Stimulated activated CD8-positive, alpha-beta memory T cell treated with anti-CD3 and anti-CD28 coated beads, Interleukin-4, amount 100 ng/mL, for 24 hours (primary cell): ENCODE data around the gene SYNJ2BP.
A peak's percentile ranks its signal among the peaks of the same experiment; 100 is the strongest.
"Not testable (repeated sequence)": the region's sequence is repeated elsewhere in the genome, so short reads cannot be mapped to it uniquely, and the experiment has no call there.

Source experiments
- DNase-seq: peaks from one replicate; pipeline ENCODE4 v3.0.0-alpha.2; 2020; ENCODE audit warnings: low read depth

SYNJ2BP gene, protein sequence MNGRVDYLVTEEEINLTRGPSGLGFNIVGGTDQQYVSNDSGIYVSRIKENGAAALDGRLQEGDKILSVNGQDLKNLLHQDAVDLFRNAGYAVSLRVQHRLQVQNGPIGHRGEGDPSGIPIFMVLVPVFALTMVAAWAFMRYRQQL

DNA sequence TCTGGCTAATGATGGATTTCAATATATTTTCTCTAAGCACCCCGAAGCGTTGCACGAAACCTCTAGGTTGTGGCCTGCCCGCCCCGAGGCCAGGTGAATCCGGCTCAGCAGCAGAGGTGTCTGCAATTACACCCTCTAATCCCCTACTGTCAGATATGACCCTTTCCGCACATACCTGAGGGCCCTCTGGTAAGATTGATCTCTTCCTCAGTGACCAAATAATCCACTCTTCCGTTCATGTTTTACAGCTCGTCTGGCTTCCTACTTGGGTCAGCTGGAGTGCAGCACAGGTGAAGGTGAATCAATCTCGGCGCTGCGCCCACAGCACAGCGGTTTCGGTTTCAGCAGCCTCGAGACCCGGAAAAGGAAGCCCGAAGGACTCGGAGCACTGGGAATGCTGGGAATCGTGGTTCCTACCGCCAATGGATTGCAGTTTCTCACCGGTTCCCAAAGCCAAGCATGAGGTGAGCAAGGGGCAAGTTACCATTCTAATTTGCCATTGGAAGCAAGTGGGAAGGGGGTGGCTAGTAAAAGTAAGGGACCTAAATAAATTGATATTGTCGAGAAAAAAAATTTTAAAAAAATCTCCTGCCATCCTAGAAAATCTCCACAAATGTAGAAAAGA, at the start of gene SYNJ2BP:
SYNJ2BP (minus strand) TSS at position 366 of the 625 bp plus-strand sequence; CDS start at position 239, 127 bp downstream.
- peak; percentile 30 for DNase-seq

DNA sequence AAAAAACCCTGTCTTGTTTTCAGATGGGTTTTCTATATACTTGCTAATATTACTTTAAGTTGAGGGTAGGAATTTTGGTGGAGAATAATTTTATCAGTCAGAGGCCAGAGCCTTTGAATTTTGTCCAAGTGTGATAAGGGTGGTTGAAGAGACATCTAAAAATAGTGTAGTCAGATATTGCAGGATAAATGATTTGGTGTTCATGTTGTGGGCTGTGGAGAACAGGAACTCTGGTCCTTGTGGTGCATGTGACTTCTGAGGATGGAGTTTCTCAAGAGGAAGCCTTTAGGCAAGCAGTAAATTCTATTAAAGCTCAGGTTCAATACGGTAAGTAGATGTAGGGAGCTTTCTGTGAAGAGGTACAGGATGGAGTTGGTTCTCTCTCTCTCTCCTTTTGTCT, 37.8 kb upstream of the SYNJ2BP start:
- no peak for DNase-seq

DNA sequence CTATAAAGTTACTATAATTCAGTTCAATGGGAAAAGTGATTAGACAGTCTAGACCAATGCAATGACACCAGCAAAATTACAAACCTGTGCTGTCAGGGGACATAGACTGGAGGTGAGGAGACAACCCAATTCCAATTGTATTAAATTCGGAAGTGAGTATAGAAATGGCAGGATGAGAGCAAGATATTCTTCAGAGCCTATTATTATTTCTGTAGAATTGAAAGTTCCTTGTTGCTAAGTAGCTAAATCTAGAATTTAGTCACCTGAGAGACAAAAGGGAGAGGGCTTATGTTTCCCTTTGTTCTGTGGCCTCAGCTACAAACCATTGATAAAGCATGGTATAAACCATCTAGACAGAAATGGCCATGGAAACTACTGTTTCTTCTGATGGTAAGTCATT, 35.0 kb upstream of the SYNJ2BP start, which contains the start of gene ADAM21:
ADAM21 (plus strand) TSS at position 301 of the 400 bp plus-strand sequence. CDS start 5,326 bp downstream, outside the sequence.
- DNase-seq: no peak

DNA sequence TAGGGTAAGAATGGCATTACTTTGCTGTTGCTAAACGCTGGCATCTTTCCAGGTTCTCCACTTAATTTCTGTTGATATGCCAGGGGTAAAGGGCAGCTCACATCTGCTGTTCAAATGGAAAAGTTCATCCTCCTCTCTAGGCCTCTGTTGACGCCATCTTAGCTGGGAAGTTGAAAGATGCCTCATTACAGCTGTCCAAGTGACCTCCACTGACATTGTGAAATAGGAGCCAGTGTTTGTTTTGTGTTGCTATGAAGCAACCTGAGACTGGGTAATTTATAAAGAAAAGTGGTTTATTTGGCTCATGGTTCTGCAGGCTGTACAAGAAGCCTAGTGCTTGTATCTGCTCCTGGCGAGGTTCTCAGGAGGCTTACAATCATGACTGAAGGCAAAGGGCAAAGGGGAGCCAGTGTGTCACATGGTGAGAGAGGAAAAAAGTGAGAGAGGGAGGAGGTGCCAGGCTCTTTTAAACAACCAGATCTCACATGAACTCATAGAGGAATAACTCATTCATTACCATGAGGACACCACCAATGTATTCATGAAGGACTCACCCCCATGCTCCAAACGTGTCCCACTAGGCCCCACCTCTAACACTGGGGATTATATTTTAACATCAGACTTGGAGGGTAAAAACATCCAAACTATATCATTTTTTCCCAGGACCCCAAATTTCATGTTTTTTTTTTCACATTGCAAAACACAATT, 31.9 kb upstream of the SYNJ2BP start:
- DNase-seq: no peak

DNA sequence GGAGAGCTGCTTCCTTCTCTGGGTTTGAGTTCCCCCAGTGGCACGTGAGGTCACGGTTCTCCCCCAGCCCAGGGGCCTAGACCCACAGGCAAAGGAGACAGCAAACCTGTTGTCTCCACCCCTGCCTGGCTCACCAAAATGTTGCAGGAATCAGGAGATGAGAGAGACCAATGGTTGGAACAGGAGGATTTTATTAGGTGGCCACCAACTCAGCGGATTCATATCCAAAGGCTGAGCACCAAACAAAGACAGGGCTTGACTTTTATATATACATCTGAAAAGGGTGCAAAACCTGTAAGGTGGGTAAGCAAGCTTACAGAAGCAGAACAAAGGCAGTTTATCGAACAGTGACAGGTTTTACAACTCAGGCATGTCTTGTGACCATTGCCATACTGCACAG, 25.9 kb upstream of the SYNJ2BP start:
- DNase-seq: no peak

DNA sequence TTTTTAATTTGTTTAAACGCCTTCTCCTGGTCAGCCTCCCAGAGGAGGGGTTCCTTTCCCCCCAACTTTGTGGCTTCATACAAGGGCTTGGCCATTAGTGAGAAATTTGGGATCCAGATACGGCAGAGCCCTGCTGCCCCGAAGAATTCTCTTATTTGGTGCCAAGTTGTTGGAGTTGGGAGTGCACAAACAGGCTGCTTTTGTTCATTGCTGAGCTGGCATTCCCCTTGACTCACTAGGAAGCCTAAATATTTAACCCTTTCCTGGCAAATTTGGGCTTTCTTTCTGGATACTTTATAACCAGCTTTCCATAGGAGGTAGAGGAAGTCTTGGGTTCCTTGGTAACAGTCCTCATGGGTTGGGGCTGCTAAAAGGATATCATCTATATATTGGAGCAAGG, 24.8 kb upstream of the SYNJ2BP start:
- DNase-seq: no peak

DNA sequence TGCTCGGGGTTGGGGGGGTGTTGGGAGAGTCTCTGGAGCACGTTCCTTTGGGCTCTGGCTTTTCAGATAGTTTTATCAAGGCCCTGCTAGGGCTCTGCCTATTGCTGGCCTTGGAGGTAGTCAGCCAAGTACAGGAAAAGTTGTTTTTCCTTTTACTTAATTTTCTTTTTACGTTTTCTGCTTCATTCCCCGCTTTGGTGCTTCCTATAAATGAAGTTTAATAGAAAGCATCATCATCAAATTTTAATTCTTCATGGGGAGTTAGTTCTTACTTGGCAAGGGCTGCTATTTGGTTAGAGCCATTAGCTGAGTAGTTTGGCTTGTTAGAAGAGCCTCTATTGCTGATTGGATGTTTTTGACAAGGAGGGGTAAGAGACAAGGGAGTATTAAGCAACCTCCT, 20.0 kb upstream of the SYNJ2BP start:
- DNase-seq: no peak

DNA sequence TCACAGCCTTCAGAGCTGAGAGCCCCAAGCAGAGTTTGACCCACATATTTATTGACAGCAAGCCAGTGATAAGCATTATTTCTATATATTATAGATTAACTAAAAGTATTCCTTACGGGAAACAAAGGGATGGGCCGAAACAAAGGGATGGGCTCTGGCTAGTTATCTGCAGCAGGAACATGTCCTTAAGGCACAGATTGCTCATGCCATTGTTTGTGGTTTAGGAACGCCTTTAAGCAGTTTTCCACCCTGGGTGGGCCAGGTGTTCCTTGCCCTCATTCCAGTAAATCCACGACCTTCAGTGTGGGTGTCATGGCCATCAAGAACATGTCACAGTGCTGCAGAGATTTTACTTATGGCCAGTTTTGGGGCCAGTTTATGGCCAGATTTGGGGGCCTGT, 9.7 kb upstream of the SYNJ2BP start:
- not testable (repeated sequence) for DNase-seq

DNA sequence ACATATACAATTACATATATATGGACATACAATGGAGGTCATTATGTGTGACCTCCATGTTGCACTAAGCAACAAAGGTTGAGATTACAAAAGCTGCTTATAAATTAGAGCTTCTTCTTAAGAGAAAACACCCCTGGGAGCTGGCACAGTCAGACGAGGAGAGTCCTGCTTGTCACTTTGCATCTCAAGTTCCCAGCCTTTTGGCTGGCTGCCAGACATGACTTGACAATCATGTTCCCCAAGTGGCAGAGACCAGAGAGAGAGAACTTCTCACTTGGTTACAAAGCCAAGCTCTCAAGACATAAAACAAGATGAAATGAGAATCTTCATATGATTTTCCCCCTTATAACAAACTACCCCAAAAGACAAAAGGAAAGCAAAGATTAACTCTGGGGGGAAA, 8.5 kb upstream of the SYNJ2BP start:
- DNase-seq: no peak

DNA sequence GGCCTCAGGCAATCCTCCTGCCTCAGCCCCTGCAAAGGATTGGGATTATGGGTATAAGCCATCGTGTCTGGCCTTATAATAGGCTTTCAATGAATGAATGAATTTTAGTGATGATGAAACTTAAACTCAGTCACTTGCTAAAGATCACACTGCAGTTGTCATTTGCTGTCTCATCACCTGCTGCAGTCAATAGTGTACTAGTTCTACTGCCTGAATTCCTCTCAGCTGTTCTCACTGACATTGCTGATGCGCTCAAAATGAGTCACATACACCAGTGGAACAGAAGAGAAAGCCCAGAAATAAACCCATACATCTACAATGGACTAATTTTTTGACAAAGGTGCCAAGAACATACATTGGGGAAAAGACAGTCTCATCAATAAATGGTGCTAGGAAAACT, 5.6 kb upstream of the SYNJ2BP start:
- no peak for DNase-seq

DNA sequence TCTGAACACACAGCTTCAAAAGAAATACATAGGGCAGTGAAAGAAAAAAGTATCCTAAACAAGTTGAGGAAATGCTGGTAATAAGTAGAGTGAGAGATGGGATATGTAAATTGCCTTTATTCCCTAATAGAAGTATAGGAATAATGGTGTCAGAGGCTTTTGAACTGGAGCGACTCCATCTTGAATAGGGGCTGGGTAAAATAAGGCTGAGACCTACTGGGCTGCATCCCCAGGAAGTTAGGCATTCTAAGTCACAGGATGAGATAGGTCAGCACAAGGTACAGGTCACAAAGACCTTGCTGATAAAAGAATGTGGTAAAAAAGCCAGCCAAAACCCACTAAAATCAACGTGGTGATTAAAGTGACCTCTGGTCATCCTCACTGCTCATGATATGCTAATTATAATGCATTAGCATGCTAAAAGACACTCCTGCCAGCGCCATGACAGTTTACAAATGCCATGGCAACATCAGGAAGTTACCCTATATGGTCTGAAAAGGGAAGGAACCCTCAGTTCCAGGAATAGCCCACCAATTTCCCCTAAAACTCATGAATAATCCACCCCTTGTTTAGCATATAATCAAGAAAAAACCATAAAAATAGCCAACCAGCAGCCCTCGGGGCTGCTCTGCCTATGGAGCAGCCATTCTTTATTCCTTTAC, 2.5 kb upstream of the SYNJ2BP start:
- DNase-seq: not testable (repeated sequence)

DNA sequence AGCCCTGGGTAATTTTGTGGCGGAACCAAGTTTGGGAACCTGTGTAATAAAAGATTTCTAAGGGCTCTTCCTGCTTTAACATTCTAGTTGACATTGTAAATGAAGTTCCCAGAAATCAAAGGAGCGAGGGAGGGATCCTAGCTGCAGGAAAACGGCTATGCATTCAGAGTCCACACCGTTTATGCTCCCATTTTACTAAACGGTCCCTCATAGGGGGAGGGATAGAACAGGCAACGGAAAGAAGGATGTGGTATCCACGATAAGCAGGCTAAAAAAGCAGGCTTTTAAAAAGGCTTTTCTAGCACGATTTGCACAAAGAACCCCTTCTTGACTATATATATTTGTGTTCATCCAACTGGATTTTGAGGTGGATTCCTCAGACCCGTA, 559 bp downstream of the SYNJ2BP start:
- DNase-seq: no peak

DNA sequence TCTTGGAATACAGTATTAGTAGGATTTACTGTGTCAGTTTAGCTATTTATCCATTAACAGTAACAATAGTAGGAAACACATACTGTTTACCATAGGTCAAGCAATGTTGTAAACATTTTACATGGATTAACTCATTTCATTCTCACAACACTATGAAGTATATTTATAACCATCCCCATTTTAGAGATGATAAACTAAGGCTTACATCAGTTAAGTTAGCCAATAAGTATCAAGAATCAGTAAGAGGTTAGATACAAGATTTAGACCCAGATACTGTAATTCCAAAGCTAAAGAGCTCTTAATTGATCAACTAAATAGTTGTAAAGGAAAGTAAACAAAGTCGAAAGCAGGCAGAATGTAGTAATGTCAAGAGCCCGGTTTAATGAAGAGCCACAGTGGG, 1.1 kb downstream of the SYNJ2BP start:
- DNase-seq: no peak

DNA sequence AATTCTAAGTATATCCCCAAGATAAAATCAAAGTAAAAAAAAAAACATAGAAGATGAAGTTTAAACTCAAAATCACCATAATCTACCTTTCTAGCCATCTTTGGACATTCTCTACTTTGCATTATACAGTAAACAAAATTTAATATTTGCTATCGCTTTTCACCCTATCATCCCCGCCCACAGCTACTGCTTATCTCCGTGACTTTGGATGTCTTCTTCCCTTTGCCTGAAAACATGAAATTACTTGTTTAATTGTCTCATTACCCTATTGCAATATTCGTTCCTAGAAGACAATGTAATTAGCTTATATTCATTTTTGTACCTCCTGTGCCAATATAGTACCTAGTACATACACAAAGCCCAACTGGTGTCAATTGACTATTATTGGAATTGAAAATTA, 9.3 kb downstream of the SYNJ2BP start:
- DNase-seq: no peak

DNA sequence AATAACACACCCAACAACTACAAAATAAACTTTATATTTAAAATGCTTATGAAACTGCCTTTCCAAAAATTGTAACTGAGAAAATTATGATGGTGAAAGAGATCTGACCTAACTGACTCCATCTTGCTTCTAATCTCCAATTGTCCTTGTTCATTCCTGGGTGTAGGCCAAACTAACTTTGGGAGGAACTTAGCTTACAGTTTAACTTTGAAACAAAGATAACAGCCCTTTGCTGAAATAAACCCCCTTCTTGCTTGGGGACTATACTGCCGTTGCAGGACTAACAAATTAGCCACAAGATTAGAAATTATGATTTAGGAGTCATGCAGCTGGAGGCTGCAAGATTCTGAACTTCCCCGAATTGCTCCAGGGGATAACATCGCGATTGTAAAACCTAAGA, 10.7 kb downstream of the SYNJ2BP start:
- DNase-seq: not testable (repeated sequence)

DNA sequence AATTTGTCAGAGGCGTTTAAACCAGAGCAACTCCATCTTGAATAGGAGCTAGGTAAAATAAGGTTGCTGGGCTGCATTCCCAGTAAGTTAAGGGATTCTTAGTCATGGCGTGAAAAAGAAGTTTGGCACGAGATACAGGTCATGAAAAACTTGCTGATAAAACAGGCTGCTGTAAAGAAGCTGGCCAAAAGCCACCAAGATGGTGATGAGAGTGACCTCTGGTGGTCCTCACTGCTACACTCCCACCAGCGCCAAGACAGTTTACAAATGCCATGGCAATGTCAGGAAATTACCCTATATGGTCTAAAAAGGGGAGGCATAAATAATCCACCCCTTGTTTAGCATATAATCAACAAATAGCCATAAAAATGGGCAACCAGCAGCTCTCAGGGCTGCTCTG, 13.6 kb downstream of the SYNJ2BP start:
- DNase-seq: not testable (repeated sequence)

DNA sequence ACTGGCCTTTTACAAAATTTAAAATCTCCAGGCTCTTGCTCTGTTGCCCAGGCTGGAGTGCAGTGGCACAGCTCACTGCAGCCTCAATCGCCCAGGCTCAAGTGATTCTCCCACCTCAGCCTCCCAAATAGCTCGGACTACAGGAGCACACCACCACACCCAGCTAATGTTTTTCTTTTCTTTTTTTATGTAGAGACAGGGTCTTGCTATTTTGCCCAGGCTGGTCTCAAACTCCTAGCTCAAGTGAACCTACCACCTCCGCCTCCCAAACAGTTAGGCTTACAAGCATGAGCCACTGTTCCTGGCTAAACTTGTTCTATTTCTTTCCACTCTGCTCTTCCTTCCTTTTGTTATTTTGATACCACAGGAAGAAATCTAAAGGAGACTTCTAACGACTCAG, 15.2 kb downstream of the SYNJ2BP start:
- no peak for DNase-seq

DNA sequence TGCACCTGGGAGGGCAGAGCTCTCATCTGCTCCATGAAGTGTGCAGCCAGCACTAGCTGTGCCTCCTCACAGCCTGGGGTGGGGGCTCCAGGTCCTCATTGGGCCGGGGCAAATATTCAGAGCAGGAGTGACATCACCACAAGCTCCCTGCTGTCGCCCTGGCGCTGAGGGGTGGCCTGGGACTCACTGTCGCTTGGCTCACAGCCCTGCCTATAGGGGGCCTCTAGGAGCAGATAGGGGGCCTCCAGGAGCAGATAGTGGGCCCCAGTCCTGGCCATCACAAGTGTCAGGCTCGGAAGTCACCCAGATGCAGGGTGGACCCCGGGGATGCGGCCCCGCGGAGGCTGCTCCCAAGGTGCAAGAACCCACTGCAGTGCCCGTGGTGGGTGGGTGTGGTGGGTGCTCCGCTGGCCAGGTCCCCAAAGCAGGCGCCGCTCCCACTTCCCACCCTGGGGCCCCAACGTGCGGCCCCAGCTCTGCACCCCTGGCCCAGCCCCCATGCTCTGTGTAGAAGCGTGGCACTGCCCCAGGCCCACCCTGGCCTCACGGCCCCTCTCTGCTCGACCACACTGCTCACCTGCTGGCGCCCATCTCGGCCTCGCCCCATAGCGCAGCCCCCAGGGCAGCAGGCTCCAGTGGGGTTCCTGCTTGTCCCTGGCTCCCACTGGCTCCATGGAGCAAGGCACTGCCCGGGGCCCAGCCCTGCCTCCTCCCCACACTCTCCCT, 18.0 kb downstream of the SYNJ2BP start:
- no peak for DNase-seq

DNA sequence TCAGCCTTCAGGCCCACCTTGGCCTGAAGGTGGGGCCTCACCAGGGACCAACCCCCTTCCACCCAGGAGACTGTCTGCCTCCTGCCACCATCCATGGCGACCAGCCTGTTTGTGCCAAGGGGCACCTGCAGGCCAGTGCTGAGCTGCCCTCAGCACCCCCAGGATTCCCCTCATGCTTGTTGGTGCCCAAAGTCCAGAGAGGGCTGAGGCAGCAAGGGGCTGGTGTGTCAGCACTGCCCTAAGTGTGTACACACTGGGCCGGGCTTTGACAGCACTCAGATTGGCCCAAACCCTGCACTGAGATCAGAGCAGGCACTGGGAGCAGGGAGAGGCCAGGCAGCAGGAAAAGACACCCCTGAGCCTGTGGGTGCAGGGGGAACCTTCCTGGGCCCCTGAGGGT, 18.6 kb downstream of the SYNJ2BP start:
- DNase-seq: no peak

DNA sequence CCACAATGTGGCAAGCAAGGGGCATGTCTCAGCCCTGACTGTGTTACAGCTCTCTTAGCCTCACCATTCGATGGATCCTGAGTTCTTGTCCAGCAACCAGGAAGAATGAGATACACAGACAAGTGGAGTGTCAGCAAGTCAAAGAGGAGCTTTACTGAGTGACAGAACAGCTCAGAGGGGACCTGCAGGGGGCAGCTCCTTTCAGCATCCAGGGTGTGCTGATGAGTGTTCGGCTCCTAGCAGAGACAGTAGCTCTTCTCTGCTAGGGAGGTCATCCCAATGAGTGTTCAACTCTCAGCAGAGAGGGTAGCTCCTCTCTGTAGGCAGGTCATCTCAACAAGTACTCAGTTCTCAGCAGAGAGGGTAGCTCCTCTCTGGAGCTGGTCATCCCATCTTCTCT, 19.1 kb downstream of the SYNJ2BP start:
- no peak for DNase-seq

DNA sequence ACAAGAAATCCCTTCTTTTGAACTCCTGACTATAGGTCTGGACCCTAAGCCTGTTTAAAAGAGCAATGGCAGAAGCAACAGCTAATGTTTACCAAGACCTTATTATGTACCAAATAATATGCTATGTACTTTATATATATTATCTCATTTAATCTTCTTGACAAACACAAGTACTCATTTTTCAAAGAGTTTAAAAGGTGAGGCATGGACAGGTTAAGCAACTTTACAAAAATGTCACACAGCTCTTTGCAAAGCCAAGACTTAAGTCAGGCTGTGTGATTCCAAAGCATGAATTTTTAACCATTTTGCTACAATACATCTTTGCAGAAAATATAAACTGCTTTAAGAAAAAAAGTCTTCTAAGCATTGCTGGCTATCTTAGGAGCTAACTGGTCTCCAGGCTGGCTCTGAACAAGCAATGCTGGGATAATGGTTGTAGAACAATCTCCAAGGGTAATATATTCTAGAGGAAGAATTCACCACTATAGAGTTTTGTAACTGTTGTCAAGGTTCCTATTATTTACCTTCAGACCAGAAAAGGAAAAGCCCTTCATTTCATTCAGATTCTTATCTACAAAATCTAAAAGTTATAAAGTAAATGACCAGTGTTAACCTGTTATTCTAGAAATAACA, 22.1 kb downstream of the SYNJ2BP start:
- no peak for DNase-seq

DNA sequence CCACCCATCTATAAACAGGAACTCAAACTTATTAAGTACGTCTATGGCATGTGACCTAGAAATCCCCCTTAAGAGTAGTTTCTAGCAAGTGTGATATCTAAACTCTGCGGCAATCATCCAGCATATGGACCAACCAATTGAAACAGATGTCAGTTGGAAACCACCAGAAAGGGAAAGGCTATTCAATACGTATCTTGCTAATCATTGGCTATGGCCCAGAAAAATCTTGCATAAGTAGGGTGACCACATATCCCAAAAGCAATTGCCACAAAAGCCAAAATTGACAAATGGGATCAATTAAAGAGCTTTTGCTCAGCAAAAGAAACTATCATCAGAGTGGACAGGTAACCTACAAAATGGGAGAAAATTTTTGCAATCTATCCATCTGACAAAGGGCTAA, 24.2 kb downstream of the SYNJ2BP start:
- no peak for DNase-seq
